Upper lobe of left lung (tissue), 4 donors: ENCODE data around the gene HIGD1B.

ENCODE experiments used
- EP300 ChIP-seq, 4 donors: sonication (generic); formaldehyde crosslinking; IDR thresholded peaks; one replicate each; pipeline ENCODE4 v1.5.1; 2017; ENCODE audit warnings: antibody characterized with exemption in 4 of 4, control low read depth in 2 of 4
- POLR2A ChIP-seq, 4 donors: fragments of 450-650 bp; IDR thresholded peaks; one replicate each; pipeline ENCODE4 v1.5.1; 2016 to 2017; ENCODE audit warnings: antibody characterized with exemption in 4 of 4, mild to moderate bottlenecking in 2 of 4
- TF ChIP-seq, protein P1 (sequence below), 6 experiments: fragments of 450-650 bp in 4 of 6; fragments of 200-600 bp in 2 of 6; sonication (generic) in 2 of 6; IDR thresholded peaks; one replicate each; pipeline ENCODE4 v1.5.1; 2016 to 2019; ENCODE audit warnings: antibody characterized with exemption in 6 of 6

DNA sequence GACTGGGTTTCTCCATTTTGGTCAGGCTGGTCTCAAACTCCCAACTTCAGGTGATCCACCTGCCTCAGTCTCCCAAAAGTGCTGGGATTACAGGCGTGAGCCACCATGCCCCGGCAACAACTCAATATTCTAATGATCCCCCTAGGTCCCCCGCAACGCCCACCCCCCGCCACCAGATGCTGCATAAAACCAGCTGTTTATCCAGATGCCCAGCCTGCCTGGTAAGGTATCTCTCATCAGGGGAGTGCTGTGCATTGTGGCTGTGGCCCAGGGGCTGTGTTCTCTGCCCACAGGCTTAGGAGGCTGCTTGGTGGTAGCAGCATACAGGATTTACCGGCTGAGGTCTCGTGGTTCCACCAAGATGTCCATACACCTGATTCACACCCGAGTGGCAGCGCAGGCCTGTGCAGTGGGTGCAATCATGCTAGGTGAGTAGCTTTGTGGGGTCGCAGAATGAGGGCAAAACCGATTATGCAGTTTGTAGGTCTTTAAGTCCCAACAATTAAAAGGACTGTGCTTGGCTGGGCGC, 1.3 kb downstream of the HIGD1B start:
- TF ChIP-seq, protein P1, sequence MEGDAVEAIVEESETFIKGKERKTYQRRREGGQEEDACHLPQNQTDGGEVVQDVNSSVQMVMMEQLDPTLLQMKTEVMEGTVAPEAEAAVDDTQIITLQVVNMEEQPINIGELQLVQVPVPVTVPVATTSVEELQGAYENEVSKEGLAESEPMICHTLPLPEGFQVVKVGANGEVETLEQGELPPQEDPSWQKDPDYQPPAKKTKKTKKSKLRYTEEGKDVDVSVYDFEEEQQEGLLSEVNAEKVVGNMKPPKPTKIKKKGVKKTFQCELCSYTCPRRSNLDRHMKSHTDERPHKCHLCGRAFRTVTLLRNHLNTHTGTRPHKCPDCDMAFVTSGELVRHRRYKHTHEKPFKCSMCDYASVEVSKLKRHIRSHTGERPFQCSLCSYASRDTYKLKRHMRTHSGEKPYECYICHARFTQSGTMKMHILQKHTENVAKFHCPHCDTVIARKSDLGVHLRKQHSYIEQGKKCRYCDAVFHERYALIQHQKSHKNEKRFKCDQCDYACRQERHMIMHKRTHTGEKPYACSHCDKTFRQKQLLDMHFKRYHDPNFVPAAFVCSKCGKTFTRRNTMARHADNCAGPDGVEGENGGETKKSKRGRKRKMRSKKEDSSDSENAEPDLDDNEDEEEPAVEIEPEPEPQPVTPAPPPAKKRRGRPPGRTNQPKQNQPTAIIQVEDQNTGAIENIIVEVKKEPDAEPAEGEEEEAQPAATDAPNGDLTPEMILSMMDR (IDR thresholded peaks at IDR 0.05), result no peak
- TF ChIP-seq POLR2A (IDR thresholded peaks at IDR 0.05), result no peak
- TF ChIP-seq EP300 (IDR thresholded peaks at IDR 0.05), result no peak
